Measurements from ENCODE around the gene BICDL2.
"Not testable (repeated sequence)": the region's sequence is repeated elsewhere in the genome, so short reads cannot be mapped to it uniquely, and the experiment has no call there.

Gene BICDL2

DNA sequence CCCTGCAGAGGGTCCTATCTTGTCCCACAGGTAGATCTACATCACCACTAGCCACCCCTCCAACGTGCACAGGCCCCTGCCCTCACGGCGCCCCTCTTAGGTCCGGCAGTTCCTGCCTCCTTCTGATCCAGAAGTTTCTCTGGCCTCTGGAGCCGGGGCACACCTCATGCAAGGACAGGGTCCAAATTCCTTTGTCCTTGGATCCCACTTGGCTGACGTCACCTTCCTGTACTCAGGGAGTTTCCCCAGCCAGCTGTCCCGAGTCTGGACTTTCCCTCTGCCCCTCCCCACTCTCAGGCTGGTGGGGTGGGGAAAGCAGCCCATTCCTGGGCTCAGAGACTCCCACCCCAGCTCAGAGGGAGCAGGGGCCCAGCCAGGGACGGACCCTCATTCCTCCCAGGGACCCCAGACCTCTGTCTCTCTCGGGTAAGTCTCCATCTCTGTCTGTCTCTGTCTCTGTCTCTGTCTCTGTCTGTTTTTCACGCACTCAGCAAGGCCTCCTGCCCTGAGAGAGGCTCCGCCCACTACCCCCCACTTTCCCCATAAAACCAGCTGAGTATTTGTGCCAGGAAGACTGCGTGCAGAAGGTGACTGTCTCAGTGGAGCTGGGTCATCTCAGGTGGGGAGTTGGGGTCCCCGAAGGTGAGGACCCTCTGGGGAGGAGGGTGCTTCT is 28.5 kb upstream of the BICDL2 start, which contains the start of gene IL32:
Gene IL32 (plus strand): TSS at position 572 of the 673 bp plus-strand sequence. CDS start 172 bp downstream, outside the sequence.
- FAIRE-seq (no peak), DNase-seq (ENCODE audit: low spot score) (peak; percentile 76)

DNA sequence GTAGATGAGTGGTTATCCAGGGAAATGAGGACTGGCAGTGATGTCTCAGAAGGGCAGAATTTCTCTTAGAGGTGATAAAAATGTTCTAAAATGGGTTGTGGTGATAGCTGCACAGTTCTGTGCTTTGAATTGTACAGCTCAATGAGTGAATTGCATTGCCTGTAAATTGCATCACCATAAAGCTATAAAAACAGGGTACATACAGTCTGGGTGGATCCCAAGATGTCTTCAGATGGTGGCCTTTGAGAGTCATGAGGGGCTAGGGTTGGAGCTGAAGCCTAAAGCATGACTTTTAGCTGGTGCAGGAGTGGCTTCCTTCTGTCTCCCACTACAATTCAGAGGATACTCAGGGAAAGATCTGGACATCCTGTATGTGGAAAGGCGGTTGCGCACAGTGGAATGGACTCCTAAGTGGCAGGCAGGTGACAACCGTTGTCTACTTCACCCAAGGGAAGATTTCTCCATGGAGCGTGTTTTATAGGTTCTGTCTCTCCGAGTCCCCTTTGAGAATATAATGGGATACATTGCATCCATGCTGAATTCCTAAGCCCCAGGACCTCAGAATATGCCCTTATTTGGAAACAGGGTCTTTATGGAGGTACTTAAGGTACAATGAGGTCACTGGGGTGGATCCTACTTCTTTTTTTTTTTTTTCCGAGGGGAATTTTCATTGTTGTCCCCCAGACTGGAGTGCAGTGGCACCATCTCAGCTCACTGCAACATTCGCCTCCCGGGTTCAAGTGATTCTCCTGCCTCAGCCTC is 27.1 kb upstream of the BICDL2 start:
- FAIRE-seq, result no peak
- no peak for DNase-seq (ENCODE audit: low spot score)

DNA sequence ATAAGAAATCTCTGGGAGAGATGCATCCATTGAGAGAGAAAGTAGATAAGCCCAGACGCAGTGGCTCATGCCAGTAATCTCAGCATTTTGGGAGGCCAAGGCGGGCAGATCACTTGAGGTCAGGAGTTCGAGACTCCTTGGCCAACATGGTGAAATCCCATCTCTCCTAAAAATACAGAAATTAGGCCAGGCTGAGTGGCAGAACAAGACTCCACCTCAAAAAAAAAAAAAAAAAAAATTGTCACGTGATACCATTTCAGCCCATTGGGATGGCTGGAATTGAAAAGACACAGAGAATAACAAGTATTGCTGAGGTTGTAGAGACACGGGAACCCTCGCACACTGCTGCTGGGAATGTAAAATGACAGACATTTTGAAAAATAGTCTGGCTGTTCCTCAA is 25.8 kb upstream of the BICDL2 start:
- FAIRE-seq, result no peak

DNA sequence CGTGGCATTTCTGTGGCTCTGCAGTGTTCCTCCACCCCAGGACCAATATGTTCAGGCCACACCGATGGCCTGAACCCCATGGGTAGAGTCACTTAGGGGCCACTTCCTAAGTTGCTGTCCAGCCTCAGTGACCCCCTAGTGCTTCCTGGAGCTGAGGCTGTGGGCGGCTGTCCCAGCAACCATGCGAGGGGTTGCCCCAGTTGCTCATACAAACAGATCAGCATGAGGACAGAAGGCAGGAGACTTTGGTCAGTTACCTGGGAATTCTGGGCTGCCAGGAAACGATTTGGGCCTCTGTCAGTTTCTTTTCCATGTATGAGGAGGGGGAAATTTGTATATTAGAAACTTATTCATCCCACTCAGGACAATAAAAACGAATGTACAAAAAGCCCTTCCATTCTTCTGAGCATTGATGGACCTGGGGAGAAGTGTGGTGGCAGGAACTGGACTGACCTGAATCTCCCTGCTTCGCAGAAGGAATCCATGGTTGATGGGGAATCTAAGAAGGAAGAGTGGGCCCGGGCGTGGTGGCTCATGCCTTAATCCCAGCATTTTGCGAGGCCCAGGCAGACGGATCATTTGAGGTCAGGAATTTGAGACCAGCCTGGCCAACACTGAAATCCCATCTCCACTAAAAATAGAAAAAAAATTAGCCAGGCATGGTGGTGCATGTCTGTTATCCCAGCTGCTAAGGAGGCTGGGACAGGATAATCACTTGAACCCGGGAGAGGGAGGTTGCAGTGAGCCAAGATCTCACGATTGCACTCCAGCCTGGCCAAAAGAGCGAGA is 23.8 kb upstream of the BICDL2 start:
- DNase-seq (ENCODE audit: low spot score), result no peak
- no peak for FAIRE-seq

More for the DNA sequence above, 25.8 kb upstream of the BICDL2 start:
- no peak for DNase-seq (ENCODE audit: low spot score)

DNA sequence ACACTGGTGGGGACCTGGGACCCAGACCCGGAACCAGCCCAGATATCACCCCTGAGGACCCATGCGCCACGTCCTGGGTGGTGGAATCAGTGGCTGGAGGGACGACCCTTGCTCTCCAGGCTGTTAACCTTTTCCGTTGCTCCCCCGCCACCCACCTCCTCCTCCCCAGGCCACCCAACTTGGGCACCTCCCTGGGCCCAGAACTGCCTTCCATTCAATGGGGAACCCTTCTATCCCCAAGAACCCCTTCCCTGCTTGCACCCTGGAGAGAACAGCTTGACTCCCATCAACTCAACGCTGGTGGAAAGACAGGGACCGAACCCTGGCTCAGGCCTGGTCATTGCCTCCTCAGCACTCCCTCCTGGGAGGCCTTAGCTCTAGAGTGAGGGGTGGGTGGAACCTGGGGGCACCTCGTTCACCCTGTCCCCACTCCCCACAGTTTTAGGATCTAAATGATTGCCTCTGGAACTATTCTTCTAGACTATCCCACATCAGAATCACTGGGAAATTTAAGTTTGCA is 23.0 kb upstream of the BICDL2 start:
- DNase-seq (ENCODE audit: low spot score) (no peak), FAIRE-seq (no peak)

DNA sequence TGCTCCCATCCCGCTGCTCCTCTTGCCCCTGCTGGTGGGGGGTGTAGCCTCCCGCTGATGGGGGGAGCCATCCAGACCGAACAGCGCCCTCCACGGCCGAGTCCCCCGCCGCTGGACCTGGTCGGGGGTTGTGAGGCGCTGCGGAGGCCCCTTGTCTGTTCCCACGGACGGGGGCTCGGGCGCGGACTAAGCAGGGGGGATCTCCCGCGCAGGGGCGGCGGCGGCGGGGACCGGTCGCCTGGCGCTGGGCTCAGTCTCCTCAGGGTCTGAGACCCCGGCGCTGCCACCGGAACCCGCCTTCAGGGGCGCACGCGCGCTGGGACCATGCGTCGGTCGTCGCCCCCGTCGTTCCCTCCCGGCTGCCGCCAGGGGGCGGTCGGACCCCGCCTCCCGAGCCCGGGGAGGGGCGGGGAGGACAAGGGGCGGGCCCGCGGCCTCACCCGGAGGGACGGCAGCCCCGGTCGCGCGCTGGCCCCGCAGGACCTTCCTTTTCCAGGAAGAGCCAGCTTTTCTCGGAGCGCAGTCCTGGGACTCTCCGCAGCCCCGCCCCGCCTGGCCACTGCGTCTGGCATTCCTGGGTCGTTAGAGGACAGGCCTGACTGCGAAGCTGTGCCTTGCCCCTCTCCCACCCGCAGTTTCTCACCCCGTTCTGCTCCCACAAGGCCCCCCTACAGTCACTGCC is 22.4 kb upstream of the BICDL2 start:
- DNase-seq (ENCODE audit: low spot score) (peak; percentile 96), FAIRE-seq (peak; percentile 85)

DNA sequence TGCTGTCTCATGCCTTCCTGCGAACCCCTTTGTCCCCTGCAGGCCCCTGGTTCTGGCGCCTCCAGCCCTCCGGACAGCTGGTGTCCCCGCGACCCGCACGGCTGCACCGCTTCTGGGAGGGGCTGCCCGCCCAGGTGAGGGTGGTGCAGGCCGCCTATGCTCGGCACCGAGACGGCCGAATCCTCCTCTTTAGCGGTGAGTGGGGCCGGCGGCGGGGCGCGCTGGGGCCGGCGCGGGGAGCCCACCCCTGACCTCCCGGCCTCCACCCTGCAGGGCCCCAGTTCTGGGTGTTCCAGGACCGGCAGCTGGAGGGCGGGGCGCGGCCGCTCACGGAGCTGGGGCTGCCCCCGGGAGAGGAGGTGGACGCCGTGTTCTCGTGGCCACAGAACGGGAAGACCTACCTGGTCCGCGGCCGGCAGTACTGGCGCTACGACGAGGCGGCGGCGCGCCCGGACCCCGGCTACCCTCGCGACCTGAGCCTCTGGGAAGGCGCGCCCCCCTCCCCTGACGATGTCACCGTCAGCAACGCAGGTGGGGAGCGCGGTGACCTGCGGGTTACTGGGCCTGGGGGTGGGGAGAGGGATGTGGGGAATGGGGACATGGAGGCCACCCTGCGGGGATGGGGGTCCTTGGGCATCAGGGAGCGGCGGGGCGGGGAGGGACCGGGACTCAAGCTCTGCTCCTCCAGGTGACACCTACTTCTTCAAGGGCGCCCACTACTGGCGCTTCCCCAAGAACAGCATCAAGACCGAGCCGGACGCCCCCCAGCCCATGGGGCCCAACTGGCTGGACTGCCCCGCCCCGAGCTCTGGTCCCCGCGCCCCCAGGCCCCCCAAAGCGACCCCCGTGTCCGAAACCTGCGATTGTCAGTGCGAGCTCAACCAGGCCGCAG is 21.6 kb upstream of the BICDL2 start:
- no peak for FAIRE-seq
- peak; percentile 66 for DNase-seq (ENCODE audit: low spot score)

DNA sequence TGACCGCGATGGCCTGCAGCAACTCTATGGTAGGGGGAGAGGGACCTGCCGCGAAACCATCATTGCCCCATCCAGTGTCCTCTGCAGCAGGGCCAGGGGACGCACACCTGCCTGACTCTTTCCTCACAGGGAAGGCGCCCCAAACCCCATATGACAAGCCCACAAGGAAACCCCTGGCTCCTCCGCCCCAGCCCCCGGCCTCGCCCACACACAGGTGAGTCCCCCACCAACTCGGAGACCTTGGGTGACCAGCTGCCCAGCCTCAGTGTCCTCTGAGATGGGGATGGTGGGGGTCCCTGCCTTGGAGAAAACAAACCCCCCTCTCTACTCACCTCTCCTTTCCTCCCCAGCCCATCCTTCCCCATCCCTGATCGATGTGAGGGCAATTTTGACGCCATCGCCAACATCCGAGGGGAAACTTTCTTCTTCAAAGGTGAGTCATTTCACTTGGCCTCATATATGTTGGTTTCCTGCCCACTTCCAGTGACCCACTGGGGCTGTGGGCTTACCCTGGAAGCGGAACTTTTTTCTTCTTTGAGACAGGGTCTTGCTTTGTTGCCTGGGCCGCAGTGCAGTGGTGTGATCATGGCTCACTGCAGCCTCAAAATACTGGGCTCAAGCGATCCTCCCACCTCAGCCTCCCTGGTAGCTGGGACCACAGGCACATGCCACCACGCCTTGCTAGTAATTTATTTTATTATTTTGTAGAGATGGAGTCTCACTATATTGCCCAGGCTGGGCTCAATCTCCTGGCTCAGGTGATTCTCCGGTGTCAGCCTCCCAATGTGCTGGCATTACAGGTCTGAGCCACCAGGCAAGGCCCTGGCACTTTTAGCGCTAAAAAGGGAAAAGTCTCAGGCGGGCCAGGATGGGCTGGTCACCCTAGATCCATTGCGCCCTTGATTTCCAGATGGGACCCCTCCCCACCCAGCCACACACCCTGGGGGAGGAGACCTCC is 20.7 kb upstream of the BICDL2 start:
- no peak for DNase-seq (ENCODE audit: low spot score)
- FAIRE-seq, result no peak

DNA sequence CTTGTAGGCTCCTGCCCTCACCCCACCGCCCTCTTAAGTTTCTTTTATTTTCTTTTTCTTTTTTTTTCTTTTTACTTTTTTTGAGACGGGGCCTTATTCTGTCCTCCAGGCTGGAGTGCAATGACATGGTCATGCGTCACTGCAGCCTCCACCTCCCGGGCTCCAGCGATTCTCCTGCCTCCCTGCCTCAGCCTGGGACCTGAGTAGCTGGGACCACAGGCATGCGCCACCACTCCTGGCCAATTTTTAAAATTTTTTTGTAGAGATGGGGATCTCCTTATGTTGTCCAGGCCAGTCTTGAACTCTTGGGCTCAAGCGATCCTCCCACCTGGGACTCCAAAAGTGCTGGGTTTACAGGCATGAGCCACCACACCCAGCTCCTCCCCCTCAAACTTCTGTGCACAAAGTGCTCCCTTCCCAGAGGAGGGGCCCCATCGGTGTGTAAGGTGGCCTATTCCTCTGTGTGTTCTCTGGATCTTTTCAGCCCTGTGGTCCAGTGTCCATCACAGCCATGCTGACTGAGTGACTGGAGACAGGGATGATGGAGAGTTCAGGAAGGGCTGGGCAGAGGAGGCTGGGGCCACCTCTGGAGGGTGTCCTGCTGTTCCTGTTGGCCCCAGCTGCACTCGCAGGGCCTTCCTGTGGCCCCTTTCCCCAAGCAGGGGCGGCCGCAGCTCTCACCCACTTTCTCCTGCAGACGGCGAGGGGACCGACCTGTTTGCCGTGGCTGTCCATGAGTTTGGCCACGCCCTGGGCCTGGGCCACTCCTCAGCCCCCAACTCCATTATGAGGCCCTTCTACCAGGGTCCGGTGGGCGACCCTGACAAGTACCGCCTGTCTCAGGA is 19.8 kb upstream of the BICDL2 start:
- DNase-seq (ENCODE audit: low spot score) (no peak), FAIRE-seq (no peak)

DNA sequence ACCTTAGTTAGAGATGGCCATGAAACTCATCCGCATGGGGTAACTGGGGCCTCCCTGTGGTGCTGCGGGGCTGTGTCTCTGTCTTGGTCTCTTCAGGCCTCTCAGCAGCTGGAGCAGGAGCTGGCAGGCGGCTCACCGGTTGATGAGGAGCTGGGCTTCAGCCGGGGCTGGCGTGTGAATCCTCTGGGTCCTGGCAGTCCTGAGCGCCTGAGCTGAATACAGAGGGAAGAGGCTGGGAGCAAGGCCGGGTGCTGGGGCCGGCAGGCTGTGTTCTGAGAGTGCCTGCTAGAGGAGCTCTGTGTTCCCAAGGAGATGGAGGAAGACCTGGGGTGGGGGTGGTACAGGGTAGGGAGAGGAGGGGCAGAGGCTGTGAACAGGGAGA is 19.0 kb upstream of the BICDL2 start:
- DNase-seq (ENCODE audit: low spot score); FAIRE-seq: not testable (repeated sequence)

DNA sequence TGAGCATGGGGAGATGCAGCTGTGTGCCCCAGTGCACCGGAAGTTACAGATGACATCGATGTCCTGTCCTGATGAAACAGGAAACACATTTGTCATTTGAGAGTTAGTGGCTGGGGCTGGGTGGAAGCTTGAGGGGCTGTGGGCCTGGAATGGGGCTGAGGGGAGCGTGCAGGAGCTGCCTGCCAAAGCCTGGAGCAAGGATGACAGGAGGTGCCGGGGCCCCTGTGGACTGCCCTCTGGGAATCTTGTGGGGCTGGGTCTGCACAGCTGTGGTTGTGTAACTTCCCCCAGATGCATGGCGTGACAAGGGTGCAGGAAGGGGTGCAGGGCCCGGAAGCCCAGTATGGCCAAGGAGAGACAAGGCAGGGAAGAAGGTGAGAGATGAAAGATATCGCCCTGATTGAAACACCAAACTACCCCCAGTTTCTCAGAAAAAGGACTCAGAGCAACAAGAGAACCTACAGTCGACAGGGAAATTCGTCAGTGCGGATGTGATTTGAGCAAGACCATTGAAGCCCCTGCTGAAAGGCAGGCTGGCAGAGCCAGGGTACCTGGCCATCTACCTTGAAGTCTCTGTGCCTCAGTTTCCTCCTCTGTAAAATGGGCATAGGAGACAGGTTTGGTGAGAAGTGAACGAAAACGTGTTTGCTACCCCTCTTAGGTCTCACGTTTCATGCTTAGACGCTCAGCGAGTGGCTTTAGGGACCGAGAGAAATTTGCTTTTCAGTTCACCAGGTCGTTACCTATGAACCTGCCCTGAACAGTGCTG is 18.4 kb upstream of the BICDL2 start:
- FAIRE-seq (no peak), DNase-seq (ENCODE audit: low spot score) (no peak)

DNA sequence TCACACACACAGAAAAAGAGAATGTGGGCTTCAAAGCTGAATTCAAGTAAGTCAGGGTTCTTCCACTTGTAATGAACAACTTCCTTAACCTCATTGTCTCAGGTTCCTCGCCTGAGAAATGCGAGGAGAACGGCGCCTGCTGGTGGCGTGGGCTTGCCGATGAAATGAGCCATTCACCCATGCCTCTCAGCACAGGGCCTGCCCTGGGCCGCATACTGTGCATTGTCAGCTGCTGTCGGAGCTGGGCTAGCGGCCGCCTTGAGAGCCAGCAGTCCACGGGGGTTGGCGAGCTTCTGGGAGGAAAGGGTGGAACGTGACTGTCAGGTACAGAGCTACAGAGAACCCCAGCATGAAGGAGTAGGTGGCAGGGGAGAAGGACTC is 16.6 kb upstream of the BICDL2 start:
- peak; percentile 82 for FAIRE-seq
- DNase-seq (ENCODE audit: low spot score), result not testable (repeated sequence)

DNA sequence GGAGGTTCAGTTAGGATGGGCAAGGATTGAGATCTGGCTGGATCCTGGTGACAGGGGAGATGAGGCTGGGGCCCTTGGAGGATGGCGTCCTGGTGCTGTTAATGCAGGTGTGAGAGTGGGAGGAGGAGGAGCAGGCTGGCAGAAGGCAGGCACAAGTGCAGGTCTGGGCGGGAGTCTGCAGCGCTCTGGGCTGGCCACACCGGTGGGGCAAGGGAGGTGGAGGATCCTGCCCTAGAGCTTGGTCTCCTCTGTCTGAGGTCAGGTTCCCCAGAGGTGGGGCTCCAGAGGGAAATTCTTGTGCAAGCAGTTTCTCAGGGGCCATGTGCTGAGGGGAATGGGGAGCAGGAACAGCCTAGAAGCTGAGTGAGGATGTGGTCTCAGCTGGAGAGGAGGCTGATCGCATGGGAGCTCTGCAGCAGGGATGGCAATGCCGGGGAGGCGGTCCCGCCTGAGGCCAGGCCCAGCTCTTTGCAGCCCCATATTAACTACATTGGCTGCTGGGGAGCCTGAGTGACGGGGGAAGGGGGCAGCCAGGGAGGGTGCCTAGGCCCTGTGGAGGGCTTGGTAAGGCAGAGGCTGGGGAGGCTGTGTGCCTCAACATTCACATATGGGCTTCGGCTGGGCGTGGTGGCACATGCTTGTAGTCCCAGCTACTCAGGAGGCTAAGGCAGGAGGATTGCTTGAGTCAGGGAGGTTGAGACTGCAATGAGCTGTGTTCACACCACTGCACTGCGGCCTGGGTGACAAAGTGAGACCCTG is 16.0 kb upstream of the BICDL2 start:
- not testable (repeated sequence) for DNase-seq (ENCODE audit: low spot score)
- FAIRE-seq, result peak; percentile 81

DNA sequence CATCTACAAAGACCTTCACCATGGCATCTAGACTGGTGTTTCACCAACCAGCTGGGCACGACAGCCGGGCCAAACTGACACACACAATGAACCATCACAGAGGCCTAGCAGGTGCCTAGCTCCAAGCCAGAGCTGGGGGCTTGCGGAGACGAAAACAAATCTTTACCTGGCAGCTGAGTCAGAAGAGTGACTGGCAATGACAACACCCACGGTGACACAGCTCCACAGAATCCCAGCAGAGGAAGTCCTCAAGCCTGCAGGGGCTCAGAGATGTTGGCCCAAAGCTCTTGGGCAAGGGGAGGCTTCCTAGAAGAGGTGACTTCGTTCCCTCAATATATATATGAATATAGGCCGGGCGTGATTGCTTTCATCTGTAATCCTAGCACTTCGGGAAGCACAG is 14.8 kb upstream of the BICDL2 start:
- FAIRE-seq, result no peak

DNA sequence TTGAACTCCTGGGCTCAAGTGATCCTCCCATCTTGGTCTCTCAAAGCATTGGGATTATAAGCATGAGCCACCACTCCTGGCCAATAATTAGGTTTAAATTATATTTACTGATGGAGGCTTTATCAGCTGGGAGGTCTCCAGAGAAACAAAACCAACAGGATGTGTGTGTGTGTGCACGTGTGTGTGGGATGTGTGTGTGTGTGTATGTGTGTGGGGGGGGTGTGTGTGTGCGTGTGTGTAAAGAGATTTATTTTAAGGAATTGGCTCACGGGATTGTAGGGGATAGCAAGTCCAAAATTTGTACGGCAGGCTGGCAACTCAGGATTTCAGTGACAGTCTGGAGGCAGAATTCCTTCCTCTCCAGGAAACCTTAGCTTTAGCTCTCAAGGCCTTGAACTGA is 14.3 kb upstream of the BICDL2 start:
- DNase-seq (ENCODE audit: low spot score), result no peak
- no peak for FAIRE-seq

More for the DNA sequence above, 14.8 kb upstream of the BICDL2 start:
- DNase-seq (ENCODE audit: low spot score), result no peak

DNA sequence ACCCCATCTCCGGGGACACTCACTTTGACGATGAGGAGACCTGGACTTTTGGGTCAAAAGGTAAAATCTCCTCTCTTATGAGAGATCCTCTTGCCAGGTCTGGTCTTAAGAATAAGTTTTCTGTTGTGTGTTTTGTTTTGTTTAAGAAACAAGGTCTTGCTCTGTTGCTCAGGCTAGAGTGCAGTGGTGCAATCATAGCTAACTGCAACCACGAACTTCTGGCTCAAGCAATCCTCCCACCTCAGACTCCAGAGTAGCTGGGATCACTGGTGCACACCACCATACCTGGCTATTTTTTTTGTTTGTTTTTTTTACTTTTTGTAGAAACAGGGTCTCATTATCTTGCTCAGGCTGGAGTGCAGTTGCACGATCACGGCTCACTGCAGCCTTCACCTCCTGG is 13.7 kb upstream of the BICDL2 start:
- no peak for DNase-seq (ENCODE audit: low spot score)
- FAIRE-seq, result no peak

Measured in urothelium cell line (cell line).